Hematopoietic multipotent progenitor cell treated with erythropoietin and hydrocortisone succinate and interleukin-3 and kit ligand, for 8 days (in vitro differentiated cells): ENCODE results near the gene CLIP4.

Source experiments
- DNase-seq: peaks from one replicate; pipeline ENCODE4 v3.0.0-alpha.2; 2015

CLIP4 gene

GRCh38 chr2:29193681-29194080, 78.5 kb downstream of the CLIP4 start:
- DNase-seq = no peak

- DNase-seq = no peak
Measured at GRCh38 chr2:29195796-29196195, 80.6 kb downstream of the CLIP4 start.

- DNase-seq = peak; percentile 76
Measured at GRCh38 chr2:29196792-29197788, 81.9 kb downstream of the CLIP4 start.

GRCh38 chr2:29201979-29202378, 86.8 kb downstream of the CLIP4 start:
- no peak for DNase-seq

GRCh38 chr2:29202819-29203495, 87.7 kb downstream of the CLIP4 start:
- no peak for DNase-seq

GRCh38 chr2:29206941-29207340, 91.7 kb downstream of the CLIP4 start:
- DNase-seq = no peak

GRCh38 chr2:29207352-29208148, 92.3 kb downstream of the CLIP4 start:
- no peak for DNase-seq

- DNase-seq = no peak
Measured at GRCh38 chr2:29209551-29209950, 94.3 kb downstream of the CLIP4 start.

GRCh38 chr2:29212009-29212408, 96.8 kb downstream of the CLIP4 start:
- no peak for DNase-seq

GRCh38 chr2:29213888-29214291, 98.7 kb downstream of the CLIP4 start:
- DNase-seq = no peak

GRCh38 chr2:29215073-29215472, 99.9 kb downstream of the CLIP4 start:
- no peak for DNase-seq

- no peak for DNase-seq
Measured at GRCh38 chr2:29215739-29216608, 100.8 kb downstream of the CLIP4 start.

- no peak for DNase-seq
Measured at GRCh38 chr2:29216609-29216909, 101.3 kb downstream of the CLIP4 start.

- DNase-seq = no peak
Measured at GRCh38 chr2:29218071-29218470, 102.9 kb downstream of the CLIP4 start.

GRCh38 chr2:29218550-29219125, 103.4 kb downstream of the CLIP4 start:
- DNase-seq = no peak

GRCh38 chr2:29219374-29219773, 104.2 kb downstream of the CLIP4 start:
- DNase-seq = no peak

GRCh38 chr2:29220506-29221270, 105.5 kb downstream of the CLIP4 start:
- DNase-seq = no peak

- DNase-seq = no peak
Measured at GRCh38 chr2:29222381-29223179, 107.4 kb downstream of the CLIP4 start.

- DNase-seq = no peak
Measured at GRCh38 chr2:29223257-29223656, 108.0 kb downstream of the CLIP4 start.
